ENCODE measurements around the gene FIBIN.

Gene FIBIN

DNA sequence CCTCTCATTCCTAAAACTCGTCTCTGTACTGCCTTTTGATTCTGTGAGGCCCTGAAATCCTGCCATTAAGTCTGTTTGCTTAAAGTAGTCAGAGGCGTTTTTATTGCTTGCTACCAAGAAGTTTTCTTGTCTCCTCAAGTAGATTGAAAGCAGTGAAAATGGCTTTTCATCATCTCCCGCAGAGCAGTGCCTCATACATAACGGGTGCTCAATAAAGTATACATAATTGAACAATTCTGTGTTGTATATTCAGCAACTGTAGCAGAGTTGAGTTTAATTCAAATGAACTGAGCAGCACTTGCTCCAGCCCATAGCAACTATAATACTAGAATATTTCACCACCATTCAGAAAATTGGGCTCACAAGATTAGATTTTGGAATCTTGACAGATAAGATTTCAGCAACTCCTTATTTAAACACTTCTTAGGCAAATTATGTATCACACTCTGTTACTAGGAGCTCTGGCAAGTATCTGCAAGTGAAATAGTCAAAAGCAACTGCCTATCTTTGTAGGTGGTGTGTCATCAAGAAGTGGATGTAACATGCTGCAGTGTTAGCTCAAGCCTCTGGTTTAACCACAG lies 20.0 kb downstream of the FIBIN start:
- Histone ChIP-seq H3K4me3 (ENCODE audit: low read depth, low read length) (no peak overlapping the region), H3K27ac (ENCODE audit: extremely low read depth, low read depth, low read length) (peak overlapping the region; percentile 20; the same call in 1 of the 2 replicates), H3K36me3 (ENCODE audit: control insufficient read depth in 2 of 2, insufficient read depth in 1 of 2, low read length in 2 of 2) (no peaks in the 10 kb centered on the region), H3K9me3 (ENCODE audit: control insufficient read depth, insufficient read depth, low read depth, low read length) (no peaks in the 10 kb centered on the region), H3K4me1 (ENCODE audit: control insufficient read depth, insufficient read depth, low read length) (peaks cover 5% of the 10 kb centered on the region)
- CTCF ChIA-PET: no interaction called here
- no peak for TF ChIP-seq ZNF121 (tag by site-specific recombination; IDR thresholded peaks at IDR 0.05)
- peak; percentile 44; the same call in 1 of the 2 replicates for TF ChIP-seq ZNF664 (tag by site-specific recombination; IDR thresholded peaks at IDR 0.05)
- 0 out of 2 replicates have a peak, but pooled peaks have one; percentile 37 for TF ChIP-seq ZNF843 (tag by site-specific recombination; IDR thresholded peaks at IDR 0.05)
- peak; percentile 94 for TF ChIP-seq OVOL3 (tag by site-specific recombination; IDR thresholded peaks at IDR 0.05)
- TF ChIP-seq FEZF1 (tag by site-specific recombination; IDR thresholded peaks at IDR 0.05): peak; percentile 72
- 0 out of 2 replicates have a peak, but pooled peaks have one; percentile 44 for TF ChIP-seq IKZF3 (tag by site-specific recombination; IDR thresholded peaks at IDR 0.05)
- no peak for TF ChIP-seq TRIM28 (IDR thresholded peaks at IDR 0.05; ENCODE audit: borderline replicate concordance, low read length)
- peak; percentile 51; the same call in 1 of the 2 replicates for TF ChIP-seq GLIS1 (tag by site-specific recombination; IDR thresholded peaks at IDR 0.05)
- no peak for TF ChIP-seq ZNF138 (tag by site-specific recombination; IDR thresholded peaks at IDR 0.05; ENCODE audit: borderline replicate concordance)
- TF ChIP-seq, protein P1, sequence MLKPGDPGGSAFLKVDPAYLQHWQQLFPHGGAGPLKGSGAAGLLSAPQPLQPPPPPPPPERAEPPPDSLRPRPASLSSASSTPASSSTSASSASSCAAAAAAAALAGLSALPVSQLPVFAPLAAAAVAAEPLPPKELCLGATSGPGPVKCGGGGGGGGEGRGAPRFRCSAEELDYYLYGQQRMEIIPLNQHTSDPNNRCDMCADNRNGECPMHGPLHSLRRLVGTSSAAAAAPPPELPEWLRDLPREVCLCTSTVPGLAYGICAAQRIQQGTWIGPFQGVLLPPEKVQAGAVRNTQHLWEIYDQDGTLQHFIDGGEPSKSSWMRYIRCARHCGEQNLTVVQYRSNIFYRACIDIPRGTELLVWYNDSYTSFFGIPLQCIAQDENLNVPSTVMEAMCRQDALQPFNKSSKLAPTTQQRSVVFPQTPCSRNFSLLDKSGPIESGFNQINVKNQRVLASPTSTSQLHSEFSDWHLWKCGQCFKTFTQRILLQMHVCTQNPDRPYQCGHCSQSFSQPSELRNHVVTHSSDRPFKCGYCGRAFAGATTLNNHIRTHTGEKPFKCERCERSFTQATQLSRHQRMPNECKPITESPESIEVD (tag by site-specific recombination; IDR thresholded peaks at IDR 0.05): peak; percentile 98
- TF ChIP-seq ZFP41 (tag by site-specific recombination; IDR thresholded peaks at IDR 0.05; ENCODE audit: borderline replicate concordance): no peak
- TF ChIP-seq ZBTB6 (tag by site-specific recombination; IDR thresholded peaks at IDR 0.05): no peak
- TF ChIP-seq ZNF114 (tag by site-specific recombination; IDR thresholded peaks at IDR 0.05): no peak
- 0 out of 2 replicates have a peak, but pooled peaks have one; percentile 20 for TF ChIP-seq ZEB2 (tag by site-specific recombination; IDR thresholded peaks at IDR 0.05)
- no peak for TF ChIP-seq ZNF174 (tag by site-specific recombination; IDR thresholded peaks at IDR 0.05)
- TF ChIP-seq, protein P2, sequence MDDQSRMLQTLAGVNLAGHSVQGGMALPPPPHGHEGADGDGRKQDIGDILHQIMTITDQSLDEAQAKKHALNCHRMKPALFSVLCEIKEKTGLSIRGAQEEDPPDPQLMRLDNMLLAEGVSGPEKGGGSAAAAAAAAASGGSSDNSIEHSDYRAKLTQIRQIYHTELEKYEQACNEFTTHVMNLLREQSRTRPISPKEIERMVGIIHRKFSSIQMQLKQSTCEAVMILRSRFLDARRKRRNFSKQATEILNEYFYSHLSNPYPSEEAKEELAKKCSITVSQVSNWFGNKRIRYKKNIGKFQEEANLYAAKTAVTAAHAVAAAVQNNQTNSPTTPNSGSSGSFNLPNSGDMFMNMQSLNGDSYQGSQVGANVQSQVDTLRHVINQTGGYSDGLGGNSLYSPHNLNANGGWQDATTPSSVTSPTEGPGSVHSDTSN (CRISPR knock-in tag; IDR thresholded peaks at IDR 0.05): no peak
- peak; percentile 32; the same call in 1 of the 2 replicates for TF ChIP-seq SP7 (tag by site-specific recombination; IDR thresholded peaks at IDR 0.05)
- peak; percentile 95 for TF ChIP-seq OSR2 (tag by site-specific recombination; IDR thresholded peaks at IDR 0.05)
- no peak for TF ChIP-seq ZNF792 (tag by site-specific recombination; IDR thresholded peaks at IDR 0.05)
- POLR2A ChIA-PET: no interaction called here

- H3K4me3 ChIP-seq (ENCODE audit: low read depth, low read length): no peak overlapping the region
- CTCF ChIA-PET: interaction anchor here (0.5 to 0.7 kb wide), 2 partner anchors 82 to 467 kb away, joined by 3 read pairs; no protein-coding TSS in a partner anchor
- POLR2A ChIA-PET: no interaction called here
- TF ChIP-seq ZEB2 (tag by site-specific recombination; IDR thresholded peaks at IDR 0.05) (peak; percentile 46; the same call in 1 of the 2 replicates), ZXDB (tag by site-specific recombination; IDR thresholded peaks at IDR 0.05) (peak; percentile 47), PRDM10 (tag by site-specific recombination; IDR thresholded peaks at IDR 0.05) (peak; percentile 32; the same call in 1 of the 2 replicates), KLF1 (tag by site-specific recombination; IDR thresholded peaks at IDR 0.05) (no peak), SP7 (tag by site-specific recombination; IDR thresholded peaks at IDR 0.05) (peak; percentile 91), KLF9 (tag by site-specific recombination; IDR thresholded peaks at IDR 0.05; ENCODE audit: low read depth) (no peak), ZNF114 (tag by site-specific recombination; IDR thresholded peaks at IDR 0.05) (no peak), ZBTB48 (tag by site-specific recombination; IDR thresholded peaks at IDR 0.05) (no peak), SP2 (tag by site-specific recombination; IDR thresholded peaks at IDR 0.05) (no peak), ZNF837 (tag by site-specific recombination; IDR thresholded peaks at IDR 0.05) (no peak), ZNF561 (tag by site-specific recombination; IDR thresholded peaks at IDR 0.05; ENCODE audit: borderline replicate concordance) (no peak)
These were observed 25.1 kb downstream of the FIBIN start for GRCh38 chr11:27018902-27019529.

More at GRCh38 chr11:27018902-27019529, 25.1 kb downstream of the FIBIN start:
- peaks cover 6% of the 10 kb centered on the region for H3K4me1 ChIP-seq (ENCODE audit: control insufficient read depth, insufficient read depth, low read length)
- no peaks in the 10 kb centered on the region for H3K36me3 ChIP-seq (ENCODE audit: control insufficient read depth in 2 of 2, insufficient read depth in 1 of 2, low read length in 2 of 2)
- H3K9me3 ChIP-seq (ENCODE audit: control insufficient read depth, insufficient read depth, low read depth, low read length): no peaks in the 10 kb centered on the region
- peak overlapping the region; percentile 32; the same call in 1 of the 2 replicates for H3K27ac ChIP-seq (ENCODE audit: extremely low read depth, low read depth, low read length)
